NT2/D1 (cell line): ENCODE data around the gene ZNF425.
"Not testable (repeated sequence)": the region's sequence is repeated elsewhere in the genome, so short reads cannot be mapped to it uniquely, and the experiment has no call there.

Experiments used
- DNase-seq: peaks from one replicate; pipeline ENCODE4 v3.0.0-alpha.2; 2011; ENCODE audit warnings: low read depth, low spot score
- H3K27me3 ChIP-seq: 2 replicates; pipeline ENCODE4 v1.6.0; 2011; ENCODE audit warnings: mild to moderate bottlenecking; ENCODE audit not compliant: insufficient read length, insufficient read depth
- H3K36me3 ChIP-seq: 2 replicates; pipeline ENCODE4 v1.6.1; 2011; ENCODE audit warnings: mild to moderate bottlenecking, low read length, mixed read lengths; ENCODE audit not compliant: insufficient read depth, insufficient read length
- H3K4me1 ChIP-seq: 2 replicates; pipeline ENCODE4 v1.5.1; 2011; ENCODE audit not compliant: insufficient read depth, insufficient read length
- H3K4me3 ChIP-seq: 2 replicates; pipeline ENCODE4 v1.5.1; 2011; ENCODE audit warnings: low read depth; ENCODE audit not compliant: insufficient read length
- H3K9ac ChIP-seq: 2 replicates; pipeline ENCODE4 v1.6.0; 2011; ENCODE audit warnings: low read depth; ENCODE audit not compliant: insufficient read length
- H3K9me3 ChIP-seq: 2 replicates; pipeline ENCODE4 v1.5.1; 2011; ENCODE audit warnings: mild to moderate bottlenecking, low read length; ENCODE audit not compliant: insufficient read depth
- SUZ12 ChIP-seq: IDR thresholded peaks from 2 replicates; pipeline ENCODE4 v1.6.1; 2011; ENCODE audit not compliant: insufficient read length, insufficient read depth; ENCODE audit errors: extremely low read depth
- YY1 ChIP-seq: IDR thresholded peaks from 2 replicates; pipeline ENCODE4 v1.6.1; 2011; ENCODE audit not compliant: insufficient read length, insufficient read depth
- ZNF274 ChIP-seq: IDR thresholded peaks from 2 replicates; pipeline ENCODE4 v1.6.1; 2011; ENCODE audit warnings: mild to moderate bottlenecking, low read depth, low read length

The ZNF425 gene

DNA sequence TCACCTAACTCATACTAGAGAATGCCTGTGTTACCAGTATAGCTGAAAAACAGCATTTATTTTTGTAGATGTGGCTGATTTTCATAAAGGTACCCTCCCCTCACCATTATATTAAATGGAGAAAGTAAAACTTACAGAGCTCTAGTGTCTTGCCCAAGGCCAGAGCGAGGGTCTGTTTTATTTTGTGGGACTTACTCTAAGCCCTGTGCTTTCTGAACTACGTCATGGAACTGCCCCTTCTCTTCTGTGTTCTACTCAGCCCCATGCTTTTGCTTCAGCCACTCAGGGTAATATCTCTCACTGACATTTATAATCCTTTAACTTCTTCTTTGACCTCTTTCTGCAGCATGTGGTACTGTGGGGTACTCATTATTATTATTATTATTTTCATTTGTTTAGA, 25.3 kb downstream of the ZNF425 start:
- peaks cover 20% of the 10 kb centered on the region for H3K36me3 ChIP-seq
- DNase-seq, result no peak
- peaks cover 3% of the 10 kb centered on the region for H3K4me1 ChIP-seq
- H3K9ac ChIP-seq, result no peak overlapping the region
- H3K9me3 ChIP-seq, result no peaks in the 10 kb centered on the region
- no peaks in the 10 kb centered on the region for H3K27me3 ChIP-seq
- no peak for TF ChIP-seq ZNF274
- no peak for TF ChIP-seq YY1
- no peak for TF ChIP-seq SUZ12
- H3K4me3 ChIP-seq, result no peak overlapping the region

DNA sequence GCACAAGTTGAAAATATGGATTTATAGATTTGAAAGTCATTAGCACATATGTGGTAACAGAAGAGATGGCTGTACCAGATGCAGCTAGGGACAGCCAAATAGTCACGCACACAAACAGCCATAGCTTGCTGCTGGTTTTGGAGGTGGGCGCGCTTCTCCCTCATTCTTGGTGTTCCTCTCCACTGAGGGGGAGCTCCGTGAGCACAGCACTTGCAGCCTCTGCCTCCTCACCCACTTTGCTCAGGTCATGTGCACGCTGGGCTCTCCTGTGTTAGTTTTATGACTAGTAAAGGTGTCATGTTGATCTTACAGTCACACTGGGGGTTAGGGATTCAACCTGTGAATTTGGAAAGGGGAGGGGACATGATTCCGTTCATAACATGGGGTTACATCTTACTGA, 27.1 kb downstream of the ZNF425 start:
- no peak overlapping the region for H3K9ac ChIP-seq
- no peak for TF ChIP-seq YY1
- TF ChIP-seq ZNF274, result no peak
- TF ChIP-seq SUZ12, result no peak
- peaks cover 3% of the 10 kb centered on the region for H3K4me1 ChIP-seq
- H3K27me3 ChIP-seq, result no peaks in the 10 kb centered on the region
- peaks cover 11% of the 10 kb centered on the region for H3K36me3 ChIP-seq
- no peaks in the 10 kb centered on the region for H3K9me3 ChIP-seq
- DNase-seq, result no peak
- no peak overlapping the region for H3K4me3 ChIP-seq

DNA sequence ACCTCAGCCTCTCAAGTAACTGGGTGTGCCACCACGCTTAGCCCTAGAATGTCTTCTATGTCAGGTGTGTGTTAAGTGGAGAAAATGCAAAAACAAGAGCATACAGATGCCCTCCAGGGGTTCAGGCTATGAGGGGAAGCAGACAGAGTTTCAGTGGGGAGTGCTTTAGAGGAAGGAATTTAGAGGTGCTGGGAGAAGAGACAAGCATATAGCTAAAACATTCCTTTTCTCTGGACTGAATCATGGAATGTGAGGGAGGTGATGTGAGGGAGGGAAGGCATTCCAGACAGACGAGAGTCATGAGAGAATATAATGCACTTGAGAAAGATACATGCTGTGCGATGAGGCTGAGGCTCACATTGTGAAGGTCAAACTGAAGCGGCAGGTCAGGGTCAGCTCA, 29.0 kb downstream of the ZNF425 start:
- Histone ChIP-seq H3K36me3 (no peaks in the 10 kb centered on the region), H3K9ac (no peak overlapping the region)
- TF ChIP-seq SUZ12 (no peak), ZNF274 (no peak), YY1 (no peak)

DNA sequence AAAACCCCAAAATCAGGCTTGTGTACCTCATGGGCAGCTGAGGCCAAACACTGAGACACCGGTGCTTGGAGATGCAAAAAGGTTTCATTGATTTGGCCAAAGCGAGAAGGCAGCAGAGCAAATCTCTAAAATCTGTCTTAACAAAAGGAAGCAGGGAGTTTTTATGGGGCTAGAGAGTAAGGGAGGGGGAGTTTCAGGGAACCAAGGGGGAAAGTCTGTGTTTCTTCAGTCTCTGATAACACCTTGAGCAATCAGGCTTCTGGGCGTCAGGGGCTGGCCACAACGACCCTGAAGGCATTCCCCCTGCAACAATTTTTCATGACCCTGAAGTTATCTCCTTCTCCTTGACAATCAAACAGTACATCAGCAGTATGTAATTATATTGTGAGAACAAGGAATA, 32.9 kb downstream of the ZNF425 start:
- no peak for DNase-seq
- Histone ChIP-seq H3K9ac (no peak overlapping the region), H3K4me1 (no peaks in the 10 kb centered on the region), H3K4me3 (no peak overlapping the region), H3K27me3 (no peaks in the 10 kb centered on the region), H3K9me3 (no peaks in the 10 kb centered on the region), H3K36me3 (no peaks in the 10 kb centered on the region)
- no peak for TF ChIP-seq SUZ12
- no peak for TF ChIP-seq ZNF274
- no peak for TF ChIP-seq YY1

More for the DNA sequence above, 29.0 kb downstream of the ZNF425 start:
- peak; percentile 16 for DNase-seq
- no peak overlapping the region for H3K4me3 ChIP-seq
- H3K9me3 ChIP-seq, result no peaks in the 10 kb centered on the region
- no peaks in the 10 kb centered on the region for H3K4me1 ChIP-seq
- no peaks in the 10 kb centered on the region for H3K27me3 ChIP-seq

DNA sequence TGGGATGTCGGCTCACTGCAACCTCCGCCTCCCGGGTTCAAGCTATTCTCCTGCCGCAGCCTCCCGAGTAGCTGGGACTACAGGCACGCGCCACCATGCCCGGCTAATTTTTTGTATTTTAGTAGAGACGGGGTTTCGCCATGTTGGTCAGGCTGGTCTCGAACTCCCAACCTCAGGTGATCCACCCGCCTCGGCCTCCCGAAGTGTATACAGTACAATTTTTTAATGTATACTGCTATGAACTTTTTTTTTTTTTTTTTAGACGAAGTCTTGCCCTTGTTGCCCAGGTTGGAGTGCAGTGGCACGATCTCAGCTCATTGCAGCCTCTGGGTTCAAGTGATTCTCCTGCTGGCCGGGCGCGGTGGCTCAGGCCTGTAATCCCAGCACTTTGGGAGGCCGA, 33.9 kb downstream of the ZNF425 start:
- H3K9ac ChIP-seq, DNase-seq, H3K27me3 ChIP-seq, H3K4me1 ChIP-seq, H3K36me3 ChIP-seq, H3K4me3 ChIP-seq, H3K9me3 ChIP-seq: not testable (repeated sequence)

DNA sequence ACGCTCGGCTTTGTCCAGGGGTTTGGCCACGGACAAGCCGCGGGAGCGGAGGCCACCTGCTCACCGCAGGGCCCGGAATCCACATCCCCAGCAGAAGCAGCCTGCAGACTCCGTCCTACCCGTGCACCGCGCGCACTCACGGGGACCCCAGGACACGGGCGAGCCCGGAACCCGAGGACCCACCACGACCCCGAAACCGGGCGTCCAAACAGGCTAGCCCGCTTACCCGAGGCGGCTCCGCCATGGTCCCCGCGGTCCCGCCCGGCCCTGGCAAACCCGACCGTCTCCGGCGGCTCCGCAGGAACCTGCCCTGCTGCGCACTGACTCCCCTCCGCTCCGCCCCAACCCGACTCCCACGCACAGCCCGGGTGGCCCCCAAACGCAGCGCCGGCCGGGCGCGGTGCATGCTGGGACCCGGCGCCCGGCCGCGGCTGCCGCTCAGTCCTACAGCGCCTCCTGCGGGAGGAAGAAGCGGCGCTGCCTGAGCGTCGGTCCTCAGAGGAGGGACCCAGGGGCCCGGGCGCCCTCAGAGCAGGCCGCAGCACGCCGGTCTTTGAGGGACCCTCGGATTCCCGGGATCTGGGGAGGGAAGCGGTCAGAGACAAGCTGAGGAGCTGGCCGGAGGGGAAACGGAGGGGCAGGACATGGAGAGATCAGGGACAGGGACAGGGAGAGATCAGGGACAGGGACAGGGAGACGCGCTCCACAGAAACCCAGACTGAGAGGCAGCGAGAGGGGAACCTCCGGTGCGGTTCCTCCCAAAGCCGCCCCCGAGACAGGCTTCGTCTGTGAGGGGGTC, 35.5 kb downstream of the ZNF425 start, which contains the start of gene ZNF786:
ZNF786 (minus strand) TSS at position 322 of the 799 bp plus-strand sequence; CDS start at position 244, 78 bp downstream.
- TF ChIP-seq ZNF274, result no peak
- 0 out of 2 replicates have a peak, but pooled peaks cover 10% of the 10 kb centered on the region for H3K9me3 ChIP-seq
- peak within 1 kb of the TSS; percentile 94 for H3K9ac ChIP-seq
- peak within 1 kb of the TSS; percentile 93 for H3K4me3 ChIP-seq
- no peaks in the 10 kb centered on the region for H3K4me1 ChIP-seq
- DNase-seq, result peak; percentile 63
- H3K36me3 ChIP-seq, result peaks cover 7% of the 10 kb centered on the region
- no peaks in the 10 kb centered on the region for H3K27me3 ChIP-seq

DNA sequence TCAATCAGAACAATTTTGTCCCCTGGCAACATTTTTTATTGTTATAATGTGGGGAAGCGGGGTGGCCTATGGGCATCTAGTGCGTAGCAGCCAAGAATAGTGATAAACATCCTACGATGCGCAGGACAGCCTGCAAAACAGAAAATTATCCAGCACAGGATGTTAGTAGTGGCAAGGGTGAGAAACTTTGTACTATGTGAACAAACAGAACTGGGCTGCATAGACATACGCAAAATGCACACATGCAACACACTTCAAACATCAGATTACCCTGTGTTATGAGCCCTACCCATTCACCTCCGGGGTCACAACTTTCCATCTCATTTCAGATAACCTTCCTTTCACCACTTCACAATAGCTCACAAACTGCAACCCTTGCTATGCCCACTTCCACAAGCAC, 38.7 kb downstream of the ZNF425 start:
- H3K9ac ChIP-seq, result no peak overlapping the region
- peaks cover 21% of the 10 kb centered on the region; the same call in 1 of the 2 replicates for H3K9me3 ChIP-seq
- H3K36me3 ChIP-seq, result peaks cover 12% of the 10 kb centered on the region
- no peaks in the 10 kb centered on the region for H3K4me1 ChIP-seq
- H3K4me3 ChIP-seq, result no peak overlapping the region
- DNase-seq, result no peak
- no peaks in the 10 kb centered on the region for H3K27me3 ChIP-seq
- TF ChIP-seq YY1 (no peak), SUZ12 (no peak), ZNF274 (no peak)

DNA sequence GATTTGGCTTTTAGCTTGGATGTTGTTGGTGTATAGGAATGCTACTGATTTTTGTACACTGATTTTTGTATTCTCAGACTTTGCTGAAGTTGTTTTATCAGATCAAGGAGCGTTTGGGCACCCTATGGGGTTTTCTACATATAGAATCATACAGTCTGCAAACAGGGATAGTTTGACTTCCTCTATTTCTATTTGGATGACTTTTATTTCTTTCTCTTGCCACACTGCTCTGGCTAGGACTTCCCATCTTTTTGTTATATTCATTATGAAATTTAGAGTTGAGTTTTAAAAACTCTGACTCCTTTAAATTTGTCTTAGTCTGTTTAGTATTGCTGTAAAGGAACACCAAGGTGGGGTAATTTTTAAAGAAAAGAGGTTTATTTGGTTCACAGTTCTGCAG, 40.3 kb downstream of the ZNF425 start:
- DNase-seq, result no peak

More for the DNA sequence above, 40.3 kb downstream of the ZNF425 start:
- Histone ChIP-seq H3K36me3 (peaks cover 12% of the 10 kb centered on the region), H3K27me3 (no peaks in the 10 kb centered on the region), H3K4me1 (no peaks in the 10 kb centered on the region), H3K4me3 (no peak overlapping the region), H3K9me3 (peaks cover 21% of the 10 kb centered on the region; the same call in 1 of the 2 replicates), H3K9ac (no peak overlapping the region)
- TF ChIP-seq ZNF274 (no peak), SUZ12 (no peak), YY1 (no peak)
